Measurements from ENCODE around the gene ABCA13.

The ABCA13 gene

DNA sequence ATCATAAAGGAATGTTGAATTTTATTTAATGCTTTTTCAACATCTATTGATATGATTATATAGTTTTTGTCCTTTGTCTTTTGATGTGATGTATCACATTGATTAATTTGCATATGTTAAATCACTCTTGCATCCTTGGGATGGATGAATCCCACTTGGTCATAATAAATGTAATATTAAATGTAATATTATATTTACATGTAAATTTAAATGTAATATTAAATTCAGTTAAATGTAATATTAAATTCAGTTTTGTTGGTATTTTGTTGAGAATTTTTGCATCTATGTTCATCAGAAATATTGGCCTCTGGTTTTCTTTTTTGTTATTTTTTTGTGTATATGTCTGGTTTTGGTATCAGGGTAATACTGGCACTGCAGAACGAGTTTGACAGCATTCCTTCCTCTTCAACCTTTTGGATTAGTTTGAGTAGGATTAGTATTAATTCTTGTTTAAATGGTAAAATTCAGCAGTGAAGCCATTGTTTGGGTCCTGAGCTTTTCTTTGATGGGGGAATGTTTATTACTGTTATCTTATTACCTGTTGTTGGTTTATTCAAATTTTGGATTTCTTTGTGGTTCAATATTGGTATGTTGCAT is 37.8 kb downstream of the ABCA13 start:
- no peak for TF ChIP-seq SIN3A (IDR thresholded peaks at IDR 0.05; ENCODE audit: borderline replicate concordance, insufficient read depth, low read length)

- TF ChIP-seq SIN3A (IDR thresholded peaks at IDR 0.05; ENCODE audit: borderline replicate concordance, insufficient read depth, low read length) (no peak), FOXP2 (optimal IDR thresholded peaks at IDR 0.05; ENCODE audit: borderline replicate concordance, extremely low read depth, extremely low read length, insufficient read depth) (no peak), TAF1 (IDR thresholded peaks at IDR 0.05; ENCODE audit: borderline replicate concordance, insufficient read depth, low read length) (no peak), POLR2AphosphoS5 (IDR thresholded peaks at IDR 0.05; ENCODE audit: low read depth, low read length) (no peak)
- TF ChIP-seq, protein P1, sequence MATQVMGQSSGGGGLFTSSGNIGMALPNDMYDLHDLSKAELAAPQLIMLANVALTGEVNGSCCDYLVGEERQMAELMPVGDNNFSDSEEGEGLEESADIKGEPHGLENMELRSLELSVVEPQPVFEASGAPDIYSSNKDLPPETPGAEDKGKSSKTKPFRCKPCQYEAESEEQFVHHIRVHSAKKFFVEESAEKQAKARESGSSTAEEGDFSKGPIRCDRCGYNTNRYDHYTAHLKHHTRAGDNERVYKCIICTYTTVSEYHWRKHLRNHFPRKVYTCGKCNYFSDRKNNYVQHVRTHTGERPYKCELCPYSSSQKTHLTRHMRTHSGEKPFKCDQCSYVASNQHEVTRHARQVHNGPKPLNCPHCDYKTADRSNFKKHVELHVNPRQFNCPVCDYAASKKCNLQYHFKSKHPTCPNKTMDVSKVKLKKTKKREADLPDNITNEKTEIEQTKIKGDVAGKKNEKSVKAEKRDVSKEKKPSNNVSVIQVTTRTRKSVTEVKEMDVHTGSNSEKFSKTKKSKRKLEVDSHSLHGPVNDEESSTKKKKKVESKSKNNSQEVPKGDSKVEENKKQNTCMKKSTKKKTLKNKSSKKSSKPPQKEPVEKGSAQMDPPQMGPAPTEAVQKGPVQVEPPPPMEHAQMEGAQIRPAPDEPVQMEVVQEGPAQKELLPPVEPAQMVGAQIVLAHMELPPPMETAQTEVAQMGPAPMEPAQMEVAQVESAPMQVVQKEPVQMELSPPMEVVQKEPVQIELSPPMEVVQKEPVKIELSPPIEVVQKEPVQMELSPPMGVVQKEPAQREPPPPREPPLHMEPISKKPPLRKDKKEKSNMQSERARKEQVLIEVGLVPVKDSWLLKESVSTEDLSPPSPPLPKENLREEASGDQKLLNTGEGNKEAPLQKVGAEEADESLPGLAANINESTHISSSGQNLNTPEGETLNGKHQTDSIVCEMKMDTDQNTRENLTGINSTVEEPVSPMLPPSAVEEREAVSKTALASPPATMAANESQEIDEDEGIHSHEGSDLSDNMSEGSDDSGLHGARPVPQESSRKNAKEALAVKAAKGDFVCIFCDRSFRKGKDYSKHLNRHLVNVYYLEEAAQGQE (IDR thresholded peaks at IDR 0.05; ENCODE audit: insufficient read depth in 1 of 2, low read depth in 2 of 2, low read length in 2 of 2), result no peak
Observed at GRCh38 chr7:48213226-48213625, 42.0 kb downstream of the ABCA13 start.

DNA sequence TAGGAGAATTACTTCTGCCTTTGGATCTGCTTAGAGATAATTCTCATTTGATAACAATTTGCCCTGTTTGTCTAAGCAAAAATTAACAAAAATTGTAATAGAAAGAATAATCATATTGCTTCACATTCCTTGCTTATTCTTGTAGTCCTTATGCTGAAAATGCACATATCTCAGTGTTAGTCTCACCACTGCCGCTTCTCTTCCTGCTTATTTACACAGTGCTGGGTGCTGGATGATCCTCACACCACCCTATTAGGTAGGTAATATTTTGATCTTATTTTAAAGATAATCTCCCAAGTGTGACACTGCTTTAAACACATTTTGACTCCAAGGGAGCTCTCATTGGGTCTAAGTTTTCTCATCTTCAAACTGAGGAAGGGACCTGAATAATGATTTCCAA is 46.0 kb downstream of the ABCA13 start:
- TF ChIP-seq, protein P1 (IDR thresholded peaks at IDR 0.05; ENCODE audit: insufficient read depth in 1 of 2, low read depth in 2 of 2, low read length in 2 of 2), result no peak
- no peak for TF ChIP-seq POLR2AphosphoS5 (IDR thresholded peaks at IDR 0.05; ENCODE audit: low read depth, low read length)
- no peak for TF ChIP-seq FOXP2 (optimal IDR thresholded peaks at IDR 0.05; ENCODE audit: borderline replicate concordance, extremely low read depth, extremely low read length, insufficient read depth)
- no peak for TF ChIP-seq TAF1 (IDR thresholded peaks at IDR 0.05; ENCODE audit: borderline replicate concordance, insufficient read depth, low read length)
- no peak for TF ChIP-seq SIN3A (IDR thresholded peaks at IDR 0.05; ENCODE audit: borderline replicate concordance, insufficient read depth, low read length)

DNA sequence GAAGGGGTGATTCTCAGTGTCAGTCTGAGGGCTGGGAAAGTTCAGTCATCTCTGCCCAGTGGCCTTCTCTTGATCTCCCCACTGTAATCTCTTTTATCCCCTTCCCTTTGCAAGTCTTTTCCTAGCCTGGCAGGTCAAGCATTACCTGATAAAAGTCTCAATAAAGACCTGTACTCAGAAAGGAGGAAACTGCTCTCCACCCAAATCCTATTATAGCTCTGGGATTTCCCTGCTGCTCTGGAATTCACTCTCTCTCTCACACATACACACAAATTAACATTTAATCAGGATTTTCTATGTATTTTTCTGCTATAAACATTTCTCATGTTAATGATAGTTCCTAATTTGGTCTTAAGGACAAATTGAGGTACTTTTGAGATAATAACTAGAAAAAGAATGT is 46.5 kb downstream of the ABCA13 start:
- TF ChIP-seq TAF1 (IDR thresholded peaks at IDR 0.05; ENCODE audit: borderline replicate concordance, insufficient read depth, low read length) (no peak), FOXP2 (optimal IDR thresholded peaks at IDR 0.05; ENCODE audit: borderline replicate concordance, extremely low read depth, extremely low read length, insufficient read depth) (no peak), POLR2AphosphoS5 (IDR thresholded peaks at IDR 0.05; ENCODE audit: low read depth, low read length) (no peak), SIN3A (IDR thresholded peaks at IDR 0.05; ENCODE audit: borderline replicate concordance, insufficient read depth, low read length) (no peak)
- TF ChIP-seq, protein P1 (IDR thresholded peaks at IDR 0.05; ENCODE audit: insufficient read depth in 1 of 2, low read depth in 2 of 2, low read length in 2 of 2), result no peak

DNA sequence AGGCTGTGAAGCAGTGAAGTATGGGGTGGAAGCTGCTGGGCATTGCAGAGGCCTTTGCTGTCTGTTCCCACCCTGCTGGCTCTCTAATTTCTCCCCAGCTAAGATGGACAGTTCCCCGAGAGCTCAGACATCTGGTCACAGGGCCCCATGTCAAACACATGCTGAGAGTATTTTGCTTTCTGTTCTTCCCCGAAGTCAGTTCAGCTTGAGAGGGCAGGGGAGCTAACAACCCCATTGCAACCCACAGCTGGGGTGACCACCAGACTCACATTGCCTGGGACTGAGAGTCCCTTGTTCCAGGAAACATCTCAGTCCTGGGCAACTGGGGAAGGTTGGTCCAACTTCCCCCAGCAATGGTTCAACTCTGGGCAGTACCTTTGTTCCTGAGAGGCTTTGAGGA is 52.8 kb downstream of the ABCA13 start:
- TF ChIP-seq SIN3A (IDR thresholded peaks at IDR 0.05; ENCODE audit: borderline replicate concordance, insufficient read depth, low read length) (no peak), POLR2AphosphoS5 (IDR thresholded peaks at IDR 0.05; ENCODE audit: low read depth, low read length) (no peak), FOXP2 (optimal IDR thresholded peaks at IDR 0.05; ENCODE audit: borderline replicate concordance, extremely low read depth, extremely low read length, insufficient read depth) (no peak), TAF1 (IDR thresholded peaks at IDR 0.05; ENCODE audit: borderline replicate concordance, insufficient read depth, low read length) (no peak)
- TF ChIP-seq, protein P1 (IDR thresholded peaks at IDR 0.05; ENCODE audit: insufficient read depth in 1 of 2, low read depth in 2 of 2, low read length in 2 of 2), result no peak
